WERI-Rb-1 (cell line): ENCODE results near the gene APBA3.
A peak's percentile ranks its signal among the peaks of the same experiment; 100 is the strongest.

Experiments
- DNase-seq: peaks from one replicate; pipeline ENCODE4 v3.0.0-alpha.2; 2020
- H3K27ac ChIP-seq: fragments of 250-450 bp; sonication (Bioruptor Pico); 2 replicates; pipeline ENCODE4 v1.5.1; 2020; ENCODE audit warnings: mild to moderate bottlenecking, moderate library complexity
- H3K27me3 ChIP-seq: fragments of 250-450 bp; sonication (Bioruptor Pico); 2 replicates; pipeline ENCODE4 v1.5.1; 2021; ENCODE audit warnings: mild to moderate bottlenecking, low read depth, moderate library complexity; ENCODE audit not compliant: insufficient read depth, severe bottlenecking
- H3K36me3 ChIP-seq: fragments of 250-450 bp; sonication (Bioruptor Pico); 2 replicates; pipeline ENCODE4 v1.5.1; 2020; ENCODE audit warnings: mild to moderate bottlenecking, moderate library complexity
- H3K4me3 ChIP-seq: 2 replicates; pipeline ENCODE4 v1.5.1; 2011; ENCODE audit warnings: low read depth, mild to moderate bottlenecking, control low read depth, low read length
- H3K9me3 ChIP-seq: fragments of 250-450 bp; sonication (Bioruptor Pico); 2 replicates; pipeline ENCODE4 v1.5.1; 2021; ENCODE audit warnings: mild to moderate bottlenecking, moderate library complexity; ENCODE audit not compliant: severe bottlenecking
- TF ChIP-seq, protein P1 (sequence below): IDR thresholded peaks from 2 replicates; pipeline ENCODE4 v1.5.1; 2011; ENCODE audit warnings: low read depth, mild to moderate bottlenecking, control low read depth, inconsistent platforms, low read length

Gene APBA3

DNA sequence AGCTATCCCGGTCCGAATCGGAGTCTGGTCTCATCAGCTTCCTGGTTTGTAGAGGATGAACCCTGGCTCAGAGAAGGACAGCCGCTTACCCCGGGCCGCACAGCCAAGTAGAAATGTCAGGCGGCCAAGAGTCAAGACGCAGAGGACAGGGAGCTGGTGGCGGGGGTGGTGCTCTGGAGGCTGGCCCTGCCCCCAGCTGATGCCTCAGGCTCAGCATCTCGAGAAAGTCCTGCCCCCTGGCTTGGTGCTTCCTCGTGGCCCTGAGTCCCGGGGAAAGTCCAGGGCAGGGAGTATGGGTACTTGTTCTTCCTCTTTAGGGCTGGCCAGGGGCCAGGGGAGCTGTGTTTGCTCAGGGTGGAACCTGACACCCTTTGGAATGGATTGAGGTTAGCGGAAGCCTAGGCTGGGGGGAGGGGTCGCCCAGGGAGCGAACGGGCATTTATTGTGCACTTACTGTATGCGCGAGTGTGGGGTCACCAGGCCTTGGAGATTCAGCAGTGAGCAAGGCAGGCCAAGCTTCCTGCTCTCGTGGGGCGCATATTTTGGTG, 51.2 kb downstream of the APBA3 start:
- Histone ChIP-seq H3K27me3 (no peaks in the 10 kb centered on the region), H3K36me3 (no peaks in the 10 kb centered on the region), H3K27ac (no peak overlapping the region), H3K4me3 (no peak overlapping the region), H3K9me3 (no peaks in the 10 kb centered on the region)
- TF ChIP-seq, protein P1, sequence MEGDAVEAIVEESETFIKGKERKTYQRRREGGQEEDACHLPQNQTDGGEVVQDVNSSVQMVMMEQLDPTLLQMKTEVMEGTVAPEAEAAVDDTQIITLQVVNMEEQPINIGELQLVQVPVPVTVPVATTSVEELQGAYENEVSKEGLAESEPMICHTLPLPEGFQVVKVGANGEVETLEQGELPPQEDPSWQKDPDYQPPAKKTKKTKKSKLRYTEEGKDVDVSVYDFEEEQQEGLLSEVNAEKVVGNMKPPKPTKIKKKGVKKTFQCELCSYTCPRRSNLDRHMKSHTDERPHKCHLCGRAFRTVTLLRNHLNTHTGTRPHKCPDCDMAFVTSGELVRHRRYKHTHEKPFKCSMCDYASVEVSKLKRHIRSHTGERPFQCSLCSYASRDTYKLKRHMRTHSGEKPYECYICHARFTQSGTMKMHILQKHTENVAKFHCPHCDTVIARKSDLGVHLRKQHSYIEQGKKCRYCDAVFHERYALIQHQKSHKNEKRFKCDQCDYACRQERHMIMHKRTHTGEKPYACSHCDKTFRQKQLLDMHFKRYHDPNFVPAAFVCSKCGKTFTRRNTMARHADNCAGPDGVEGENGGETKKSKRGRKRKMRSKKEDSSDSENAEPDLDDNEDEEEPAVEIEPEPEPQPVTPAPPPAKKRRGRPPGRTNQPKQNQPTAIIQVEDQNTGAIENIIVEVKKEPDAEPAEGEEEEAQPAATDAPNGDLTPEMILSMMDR, result no peak
- no peak for DNase-seq

DNA sequence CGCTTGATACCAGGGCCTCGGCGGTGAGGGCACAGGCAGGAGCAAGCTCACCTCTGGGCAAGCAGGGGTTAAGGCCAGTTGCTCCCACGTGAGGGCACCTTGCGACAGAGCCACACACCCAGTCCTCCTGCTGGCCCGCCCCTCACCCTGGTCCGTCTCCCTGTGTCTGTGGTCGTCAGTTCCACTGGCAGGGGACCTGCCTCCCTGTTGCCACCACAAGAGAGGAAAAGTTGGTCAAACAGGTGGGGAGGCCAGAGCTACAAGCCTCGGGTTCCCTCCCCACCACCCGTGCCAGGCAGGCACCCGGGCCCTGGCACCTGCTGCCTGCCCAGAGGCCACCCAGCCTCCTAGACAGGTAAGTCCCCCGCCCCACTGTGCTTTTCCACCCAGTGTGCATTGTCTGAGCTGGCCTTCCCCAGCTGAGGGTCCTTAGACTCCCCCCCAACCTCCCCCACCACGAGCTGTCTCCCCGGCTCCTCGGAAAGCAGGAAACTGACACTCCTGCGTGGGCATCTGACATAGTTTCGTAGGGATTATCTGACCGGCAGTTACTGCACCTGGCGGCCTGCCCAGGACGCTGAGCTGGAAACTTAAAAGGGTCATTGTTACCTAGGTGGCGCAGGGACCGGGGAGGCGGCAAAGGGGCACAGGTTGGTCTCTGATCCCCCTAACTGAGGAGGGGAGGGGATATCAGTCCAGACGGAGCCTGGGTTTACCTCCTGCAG, 53.1 kb downstream of the APBA3 start, which contains the start of gene TJP3:
TJP3 (plus strand) TSS at position 178 of the 725 bp plus-strand sequence. CDS start 20,049 bp downstream, outside the sequence.
- TF ChIP-seq, protein P1, result peak; percentile 17; the same call in 1 of the 2 replicates
- H3K27me3 ChIP-seq, result no peaks in the 10 kb centered on the region
- peak within 1 kb of the TSS; percentile 13; the same call in 1 of the 2 replicates for H3K4me3 ChIP-seq
- peak within 1 kb of the TSS; percentile 60 for H3K27ac ChIP-seq
- peak; percentile 53 for DNase-seq
- no peaks in the 10 kb centered on the region for H3K9me3 ChIP-seq
- H3K36me3 ChIP-seq, result no peaks in the 10 kb centered on the region

DNA sequence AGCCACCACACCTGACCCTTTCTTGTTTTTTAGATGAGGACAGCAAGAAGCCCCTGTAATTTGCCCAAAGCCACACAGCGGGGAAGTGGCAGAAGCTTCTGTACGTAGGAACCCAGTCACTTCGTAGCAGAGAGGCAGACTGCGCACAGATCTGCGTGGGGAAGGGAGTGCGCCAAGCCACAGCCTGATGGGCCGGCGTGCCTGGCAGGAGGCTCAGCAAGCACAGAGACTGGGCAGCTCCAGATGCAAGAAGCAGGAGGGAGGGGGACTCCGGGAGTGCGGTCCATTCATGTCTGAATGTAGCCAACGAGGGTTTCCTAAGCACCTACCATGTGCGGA, 53.7 kb downstream of the APBA3 start:
- TF ChIP-seq, protein P1, result no peak
- no peak overlapping the region for H3K4me3 ChIP-seq
- no peaks in the 10 kb centered on the region for H3K36me3 ChIP-seq
- DNase-seq, result no peak
- no peak overlapping the region for H3K27ac ChIP-seq
- H3K27me3 ChIP-seq, result no peaks in the 10 kb centered on the region
- H3K9me3 ChIP-seq, result no peaks in the 10 kb centered on the region

DNA sequence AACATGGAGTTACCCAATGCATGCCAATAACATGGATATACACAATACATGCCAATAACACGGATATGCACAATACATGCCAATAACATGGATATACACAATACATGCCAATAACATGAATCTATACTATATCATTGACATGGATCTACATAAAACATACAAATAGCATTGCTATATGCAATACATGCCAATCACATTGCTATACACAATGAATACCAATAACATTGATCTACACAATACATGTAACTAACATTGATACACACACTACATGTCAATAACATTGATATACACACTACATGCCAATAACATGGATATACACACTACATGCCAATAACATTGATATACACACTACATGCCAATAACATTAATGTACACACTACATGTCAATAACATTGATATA, 60.3 kb downstream of the APBA3 start:
- DNase-seq, result no peak
- no peaks in the 10 kb centered on the region for H3K27me3 ChIP-seq
- H3K27ac ChIP-seq, result no peak overlapping the region
- TF ChIP-seq, protein P1, result no peak
- H3K4me3 ChIP-seq, result no peak overlapping the region
- H3K9me3 ChIP-seq, result no peaks in the 10 kb centered on the region
- H3K36me3 ChIP-seq, result peaks cover 13% of the 10 kb centered on the region
